Spleen (tissue), 11 donors: ENCODE data around the gene RAB11FIP4. TPM values are rescaled to one million over a fixed set of nuclear protein-coding genes. Genes with fewer than 3 reads are reported as not detected.

Source experiments
- DNase-seq: peaks from one replicate; pipeline ENCODE4 v3.0.0-alpha.2; 2020
- H3K27ac ChIP-seq, 8 donors: fragments of 200-600 bp; sonication (generic) in 7 of 8; 1 replicate in 4 of 8; 2 replicates in 4 of 8; pipeline versions ENCODE4 v1.5.0 to v1.8.0; 2016 to 2021; ENCODE audit warnings: inconsistent platforms in 4 of 8, mild to moderate bottlenecking in 4 of 8, moderate library complexity in 1 of 8
- H3K27me3 ChIP-seq, 7 donors: fragments of 200-600 bp; sonication (generic) in 6 of 7; replicated peaks in 1 of 7; 1 replicate in 4 of 7; 2 replicates in 3 of 7; pipeline versions ENCODE4 v1.5.0 to v1.8.0; 2016 to 2021; ENCODE audit warnings: inconsistent platforms in 3 of 7, mild to moderate bottlenecking in 1 of 7
- H3K36me3 ChIP-seq, 6 donors: fragments of 200-600 bp; sonication (generic) in 5 of 6; 1 replicate in 4 of 6; 2 replicates in 2 of 6; pipeline versions ENCODE4 v1.5.0 to v1.8.0; 2016 to 2021; ENCODE audit warnings: inconsistent platforms in 2 of 6
- H3K4me1 ChIP-seq, 6 donors: fragments of 200-600 bp; sonication (generic) in 5 of 6; 1 replicate in 3 of 6; 2 replicates in 3 of 6; pipeline versions ENCODE4 v1.5.0 to v1.8.0; 2016 to 2021; ENCODE audit warnings: inconsistent platforms in 3 of 6
- H3K4me3 ChIP-seq, 8 donors: fragments of 200-600 bp; sonication (generic) in 7 of 8; 1 replicate in 4 of 8; 2 replicates in 4 of 8; pipeline versions ENCODE4 v1.5.0 to v1.8.0; 2016 to 2021; ENCODE audit warnings: inconsistent platforms in 4 of 8, mild to moderate bottlenecking in 4 of 8, moderate library complexity in 2 of 8
- H3K9me3 ChIP-seq, 8 donors: fragments of 200-600 bp; sonication (generic) in 7 of 8; 1 replicate in 4 of 8; 2 replicates in 4 of 8; pipeline versions ENCODE4 v1.5.0 to v1.8.0; 2016 to 2021; ENCODE audit warnings: inconsistent platforms in 4 of 8
- CTCF ChIP-seq, 11 experiments: fragments of 200-600 bp in 7 of 11; fragments of 450-650 bp in 4 of 11; sonication (generic) in 4 of 11; IDR thresholded peaks in 8 of 11; conservative IDR thresholded peaks in 3 of 11; 1 replicate in 7 of 11; 2 replicates in 4 of 11; pipeline versions ENCODE4 v1.4.0 to v1.8.0; 2016 to 2021; ENCODE audit warnings: antibody characterized with exemption in 11 of 11, inconsistent platforms in 4 of 11, mild to moderate bottlenecking in 1 of 11
- POLR2A ChIP-seq, 3 donors: fragments of 450-650 bp; IDR thresholded peaks; one replicate each; pipeline ENCODE4 v1.5.1; 2017; ENCODE audit warnings: antibody characterized with exemption in 3 of 3, mild to moderate bottlenecking in 1 of 3
- POLR2AphosphoS5 ChIP-seq, 3 donors: sonication (generic); formaldehyde crosslinking; IDR thresholded peaks; one replicate each; pipeline ENCODE4 v1.5.1; 2017; ENCODE audit warnings: antibody characterized with exemption in 3 of 3
- WGBS, 5 donors: extraction: QIAGEN DNeasy Blood & Tissue Kit in 3 of 5; methylation state at CpG; one replicate each; pipeline versions ENCODE4 v1.1.5 to v1.1.7; 2013 to 2018; 5-methylcytosine and 5-hydroxymethylcytosine counted together
- intact Hi-C: fragments of 100-400 bp; cut with DNase I; formaldehyde crosslinking; loops from one replicate; pipeline ENCODE4 v1.15.0; 2023; ENCODE audit warnings: low total_unique reads
- polyA plus RNA-seq, 3 donors: library from polyadenylated mRNA; stranded (reverse); fragments of 200-250 nt; gene quantifications; one replicate each; pipeline ENCODE4 v1.2.1, GENCODE V29; 2013
- total RNA-seq, 7 donors: library from RNA; depleted of rRNA in 3 of 7; stranded (reverse); fragments of >200 nt in 3 of 7; fragmentation: NEBNext Ultra II Directional in 4 of 7; extraction: Animal tissue kit (Norgen Biotek cat#: 25700) in 4 of 7; gene quantifications; one replicate each; pipeline versions ENCODE4 v1.1.0 to v1.2.1, GENCODE V29; 2016 to 2021
- donor health status: healthy with polysubstance abuse.
- donor health status: DM: no; HTN: no; CAD: no; lungs with moderate emphysema.
- donor health status: DM: no; HTN: no; CAD: no.
- donor health status: Bipolar disorder and iron deficiency.
- donor health status: healthy.
- donor health status: DM: no; HTN: no; CAD: no.
- donor health status: DM: yes; HTN: yes; CAD: no.

The RAB11FIP4 gene
- total and polyA plus RNA-seq, 10 donors: 5.5 to 25.2 (median 20.9) TPM

GRCh38 chr17:31453896-31454295 is 62.4 kb downstream of the RAB11FIP4 start:
- Histone ChIP-seq H3K9me3 (no peaks in the 10 kb centered on the region), H3K4me1 (peaks cover 0 to 28% (median 11%) of the 10 kb centered on the region in 6 donors), H3K27me3 (no peaks in the 10 kb centered on the region), H3K27ac (no peak overlapping the region), H3K4me3 (no peak overlapping the region), H3K36me3 (no peaks in the 10 kb centered on the region)
- DNase-seq: no peak
- TF ChIP-seq CTCF (IDR thresholded peaks at IDR 0.05 in 8 of 11, conservative IDR thresholded peaks at IDR 0.05 in 3 of 11): no peak
- no peak for TF ChIP-seq POLR2AphosphoS5 (IDR thresholded peaks at IDR 0.05)
- no peak for TF ChIP-seq POLR2A (IDR thresholded peaks at IDR 0.05)
- intact Hi-C loops: no loop called here
- WGBS, 5 donors: 70 to 79% (median 76%) methylated on average over 2 of the region's 2 CpGs

- H3K4me3 ChIP-seq: no peak overlapping the region
- peaks cover 0 to 8% (median 5%) of the 10 kb centered on the region in 6 donors for H3K4me1 ChIP-seq
- no peaks in the 10 kb centered on the region for H3K36me3 ChIP-seq
- DNase-seq: no peak
- no peak overlapping the region for H3K27ac ChIP-seq
- no peaks in the 10 kb centered on the region for H3K9me3 ChIP-seq
- no peak for TF ChIP-seq POLR2A (IDR thresholded peaks at IDR 0.05)
- no peak for TF ChIP-seq CTCF (IDR thresholded peaks at IDR 0.05 in 8 of 11, conservative IDR thresholded peaks at IDR 0.05 in 3 of 11)
- no peak for TF ChIP-seq POLR2AphosphoS5 (IDR thresholded peaks at IDR 0.05)
- no peaks in the 10 kb centered on the region for H3K27me3 ChIP-seq
- intact Hi-C loops: no loop called here
- 90 to 95% (median 92%) methylated on average over 5 of the region's 5 CpGs for WGBS, 5 donors
Measured at GRCh38 chr17:31456814-31457213, 65.3 kb downstream of the RAB11FIP4 start.

- intact Hi-C loops: no loop called here
- WGBS, 5 donors: 70 to 83% (median 80%) methylated on average over 10 of the region's 10 CpGs
Measured at GRCh38 chr17:31457391-31458234, 66.1 kb downstream of the RAB11FIP4 start.

More at GRCh38 chr17:31457391-31458234, 66.1 kb downstream of the RAB11FIP4 start:
- H3K27ac ChIP-seq: no peak overlapping the region
- no peak for DNase-seq
- no peak overlapping the region for H3K4me3 ChIP-seq
- TF ChIP-seq CTCF (IDR thresholded peaks at IDR 0.05 in 8 of 11, conservative IDR thresholded peaks at IDR 0.05 in 3 of 11) (no peak), POLR2AphosphoS5 (IDR thresholded peaks at IDR 0.05) (no peak), POLR2A (IDR thresholded peaks at IDR 0.05) (no peak)
- H3K9me3 ChIP-seq: no peaks in the 10 kb centered on the region
- H3K36me3 ChIP-seq: no peaks in the 10 kb centered on the region
- peaks cover 0 to under 1% (median 0%) of the 10 kb centered on the region in 6 donors for H3K4me1 ChIP-seq
- no peaks in the 10 kb centered on the region for H3K27me3 ChIP-seq
